Fibroblast of pulmonary artery (primary cell): Measurements from ENCODE around the gene CNPY2.

Source experiments
- DNase-seq: peaks from one replicate; pipeline ENCODE4 v3.0.0-alpha.2; 2010; ENCODE audit warnings: low read depth
- H3K4me3 ChIP-seq: replicated peaks from 2 replicates; pipeline ENCODE4 v1.5.1; 2011; ENCODE audit warnings: low read depth, mild to moderate bottlenecking, control low read depth, low read length, moderate library complexity
- CTCF ChIP-seq: IDR thresholded peaks from 2 replicates; pipeline ENCODE4 v1.5.1; 2011; ENCODE audit warnings: mild to moderate bottlenecking, control low read depth, low read length, inconsistent platforms; ENCODE audit errors: missing control alignments

Gene CNPY2

DNA sequence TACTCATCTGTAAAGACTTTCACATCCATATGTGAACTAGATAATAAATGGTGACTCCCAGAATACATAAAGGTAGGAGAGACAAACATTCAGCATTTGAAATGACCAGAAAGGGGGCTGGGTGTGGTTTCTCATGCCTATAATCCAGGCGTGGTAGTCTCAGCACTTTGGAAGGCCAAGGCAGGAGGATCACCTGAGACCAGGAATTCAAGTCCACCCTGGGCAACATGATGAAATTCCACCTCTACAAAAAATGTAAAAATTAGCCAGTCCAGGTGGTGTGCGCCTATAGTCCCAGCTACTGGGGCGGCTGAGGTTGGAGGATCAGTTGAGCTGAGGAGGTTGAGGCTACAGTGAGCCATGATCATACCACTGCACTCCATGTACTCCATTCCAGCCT lies 11.5 kb downstream of the CNPY2 start:
- no peak for DNase-seq
- no peak for TF ChIP-seq CTCF
- no peak overlapping the region for H3K4me3 ChIP-seq

GRCh38 chr12:56300644-56301464 lies 14.9 kb downstream of the CNPY2 start:
- peak overlapping the region; percentile 95 for H3K4me3 ChIP-seq
- no peak for DNase-seq
- no peak for TF ChIP-seq CTCF

- DNase-seq = peak; percentile 97
- H3K4me3 ChIP-seq = peak within 1 kb of the TSS; percentile 95
Measured at GRCh38 chr12:56299853-56300643, 15.7 kb downstream of the CNPY2 start, which contains the start of gene CS. TSS of gene CS (minus strand) at chr12:56300330. CDS start at chr12:56300201, 129 bp downstream.

GRCh38 chr12:56299308-56299852 lies 16.4 kb downstream of the CNPY2 start:
- H3K4me3 ChIP-seq = peak overlapping the region; percentile 95
- TF ChIP-seq CTCF = no peak
- DNase-seq = no peak

More at GRCh38 chr12:56299853-56300643, 15.7 kb downstream of the CNPY2 start, which contains the start of gene CS:
- TF ChIP-seq CTCF = no peak

DNA sequence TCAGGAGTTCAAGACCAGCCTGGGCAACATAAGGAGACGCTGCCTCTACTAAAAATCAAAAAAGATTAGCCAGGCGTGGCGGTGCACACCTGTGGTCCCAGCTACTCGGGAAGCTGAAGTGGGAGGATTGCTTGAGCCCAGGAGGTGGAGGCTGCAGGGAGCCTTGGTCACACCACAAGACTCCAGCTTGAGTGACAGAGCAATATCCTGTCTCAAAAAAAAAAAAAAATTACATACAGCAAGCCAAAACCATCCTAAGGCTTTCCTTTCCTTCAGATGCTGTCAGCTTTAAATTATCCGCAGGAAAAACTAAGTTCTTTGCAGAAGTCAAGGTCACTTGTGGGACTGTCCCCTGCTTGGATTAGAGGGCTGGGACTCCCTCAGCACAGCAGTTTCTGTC lies 17.0 kb downstream of the CNPY2 start:
- no peak for TF ChIP-seq CTCF
- DNase-seq = no peak
- peak overlapping the region; percentile 95 for H3K4me3 ChIP-seq

- no peak for DNase-seq
- no peak for TF ChIP-seq CTCF
- no peak overlapping the region for H3K4me3 ChIP-seq
Measured at GRCh38 chr12:56297400-56297799, 18.4 kb downstream of the CNPY2 start.
